NCI-H2081 (cell line): Measurements from ENCODE around the gene OTOP3.

Experiments
- DNase-seq, 2 experiments: peaks; one replicate each; lab custom pipeline; 2025; lab: John Stamatoyannopoulos, UW

OTOP3 gene

DNA sequence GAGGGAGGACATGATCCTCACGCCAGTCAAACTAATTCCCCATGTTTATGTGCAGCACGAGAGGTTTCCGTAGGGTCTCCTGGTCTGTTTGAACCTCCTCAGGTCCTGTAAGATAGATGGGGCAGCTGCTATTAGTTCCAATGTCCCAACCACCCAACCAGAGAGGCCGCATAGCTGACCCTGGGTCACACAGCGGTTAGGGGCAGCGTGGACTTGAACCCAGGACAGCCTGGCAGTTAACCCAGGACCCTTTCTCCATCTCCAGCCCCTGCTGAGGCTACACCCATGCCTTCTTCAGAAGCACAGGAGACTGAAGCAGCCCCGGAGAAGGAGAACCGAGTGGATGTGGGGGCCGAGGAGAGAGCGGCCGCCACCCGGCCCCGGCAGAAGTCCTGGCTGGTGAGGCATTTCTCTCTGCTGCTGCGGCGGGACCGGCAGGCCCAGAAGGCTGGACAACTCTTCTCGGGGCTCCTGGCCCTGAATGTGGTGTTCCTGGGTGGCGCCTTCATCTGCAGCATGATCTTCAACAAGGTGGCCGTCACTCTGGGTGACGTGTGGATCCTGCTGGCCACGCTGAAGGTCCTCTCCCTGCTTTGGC, 5.5 kb downstream of the OTOP3 start:
- no peak for DNase-seq

DNA sequence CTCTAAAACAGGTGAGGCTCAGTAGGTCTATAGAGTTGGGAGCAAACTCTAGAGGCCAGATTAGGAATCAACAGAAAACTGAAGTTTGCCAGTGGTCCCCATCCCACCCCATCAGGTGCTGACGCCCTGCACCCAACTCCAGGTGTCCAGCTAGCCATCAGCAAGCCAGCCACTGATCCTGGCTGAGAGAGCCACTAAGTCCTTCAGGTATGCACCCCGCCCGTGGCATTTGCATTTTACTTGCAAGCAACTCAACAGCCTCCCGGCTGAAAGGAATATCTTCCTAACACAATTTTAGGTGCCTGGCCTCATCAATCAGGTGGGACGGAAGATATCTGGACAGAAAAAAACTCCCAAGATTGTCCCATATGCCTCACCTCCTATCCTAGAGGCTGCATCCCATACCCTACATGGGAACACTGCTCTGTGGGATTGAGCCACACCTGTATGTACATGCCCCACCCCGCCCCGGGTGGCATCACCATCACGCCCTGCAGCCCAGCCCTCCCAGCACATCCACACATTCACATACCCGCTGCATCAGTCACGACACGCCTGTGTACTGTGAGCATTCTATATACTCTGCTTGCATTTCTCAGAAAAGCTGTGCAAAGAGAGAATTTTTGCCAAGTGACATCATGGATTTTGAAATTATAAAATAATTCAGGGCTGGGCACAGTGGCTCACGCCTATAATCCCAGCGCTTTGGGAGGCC, 8.3 kb downstream of the OTOP3 start:
- no peak for DNase-seq

DNA sequence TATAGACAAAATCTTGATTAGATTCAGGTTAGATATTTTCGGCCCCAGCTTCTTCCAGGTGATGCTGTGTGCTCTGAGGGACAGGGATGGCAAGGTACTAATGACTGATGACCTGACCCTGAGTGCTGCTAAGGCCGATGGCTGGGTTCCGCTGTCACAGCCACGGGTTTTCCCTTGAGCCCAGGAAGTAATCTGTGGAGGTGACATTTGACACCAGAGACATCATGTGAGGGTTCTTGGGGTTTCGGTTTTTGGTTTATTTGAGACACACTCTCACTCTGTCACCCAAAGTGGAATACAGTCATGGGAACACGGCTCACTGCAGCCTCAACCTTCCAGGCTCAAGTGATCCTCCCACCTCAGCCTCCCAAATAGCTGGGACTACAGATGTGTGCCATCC, 9.8 kb downstream of the OTOP3 start:
- no peak for DNase-seq

DNA sequence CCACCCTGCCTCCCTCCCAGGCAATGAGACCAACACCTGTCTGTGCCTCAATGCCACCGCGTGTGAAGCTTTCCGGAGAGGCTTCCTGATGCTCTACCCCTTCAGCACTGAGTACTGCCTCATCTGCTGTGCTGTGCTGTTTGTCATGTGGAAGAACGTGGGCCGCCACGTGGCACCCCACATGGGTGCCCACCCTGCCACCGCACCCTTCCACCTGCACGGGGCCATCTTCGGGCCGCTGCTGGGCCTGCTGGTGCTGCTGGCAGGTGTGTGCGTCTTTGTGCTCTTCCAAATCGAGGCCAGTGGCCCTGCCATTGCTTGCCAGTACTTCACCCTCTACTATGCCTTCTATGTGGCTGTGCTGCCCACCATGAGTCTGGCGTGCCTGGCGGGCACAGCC, 10.9 kb downstream of the OTOP3 start:
- no peak for DNase-seq

DNA sequence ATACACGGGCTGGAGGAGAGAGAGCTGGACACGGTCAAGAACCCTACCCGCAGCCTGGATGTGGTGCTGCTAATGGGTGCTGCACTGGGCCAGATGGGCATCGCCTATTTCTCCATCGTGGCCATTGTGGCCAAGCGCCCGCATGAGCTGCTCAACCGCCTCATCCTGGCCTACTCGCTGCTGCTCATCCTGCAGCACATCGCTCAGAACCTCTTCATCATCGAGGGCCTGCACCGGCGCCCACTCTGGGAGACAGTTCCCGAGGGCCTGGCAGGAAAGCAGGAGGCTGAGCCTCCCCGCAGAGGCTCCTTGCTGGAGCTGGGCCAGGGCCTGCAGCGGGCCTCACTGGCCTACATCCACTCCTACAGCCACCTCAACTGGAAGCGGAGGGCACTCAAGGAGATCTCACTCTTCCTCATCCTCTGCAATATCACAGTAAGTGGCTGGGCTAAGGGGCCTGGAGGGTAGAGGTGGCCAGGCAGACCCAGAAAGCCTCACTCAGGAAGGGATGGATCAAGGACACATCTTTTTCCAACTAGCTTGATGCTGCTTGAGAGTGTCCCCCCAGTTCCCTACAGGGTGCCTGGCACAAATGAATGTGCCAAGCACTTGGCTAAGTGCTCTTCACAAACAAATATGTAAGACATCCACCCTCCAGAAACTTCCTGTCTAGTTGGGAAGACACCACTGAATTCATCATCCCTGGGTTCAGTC, 11.5 kb downstream of the OTOP3 start:
- no peak for DNase-seq

DNA sequence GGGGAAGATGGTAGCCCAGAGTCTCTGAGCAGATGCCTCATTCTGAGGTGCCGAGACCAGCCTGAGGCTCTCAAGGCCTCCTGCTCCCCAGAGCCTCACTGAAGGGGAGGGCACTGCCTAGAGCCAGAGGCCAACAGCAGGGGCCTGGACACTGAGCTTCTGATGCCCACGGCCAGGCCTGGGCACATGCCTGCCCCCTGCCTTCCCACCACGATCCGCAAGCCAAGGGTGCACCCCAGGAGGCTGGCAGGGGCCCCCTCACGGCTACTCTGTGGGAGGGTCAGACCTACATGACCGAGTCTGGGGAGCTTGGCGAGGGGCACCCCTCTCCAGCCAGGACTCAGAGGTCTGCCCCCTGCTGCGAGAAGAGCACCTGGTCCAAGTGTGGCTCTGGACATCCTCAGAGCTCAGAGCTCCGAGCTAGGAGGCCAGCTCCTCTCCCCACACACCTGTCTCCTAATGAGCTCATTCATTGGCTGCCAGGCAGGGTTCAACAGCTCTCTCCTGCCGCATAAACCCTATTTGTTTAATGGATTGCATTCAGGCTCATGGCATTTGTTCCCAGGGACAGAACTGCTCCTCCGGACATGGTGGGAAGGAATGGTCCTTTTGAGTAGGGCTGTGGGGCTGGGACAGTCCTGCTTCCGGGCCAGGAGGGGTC, 13.9 kb downstream of the OTOP3 start:
- DNase-seq = no peak

DNA sequence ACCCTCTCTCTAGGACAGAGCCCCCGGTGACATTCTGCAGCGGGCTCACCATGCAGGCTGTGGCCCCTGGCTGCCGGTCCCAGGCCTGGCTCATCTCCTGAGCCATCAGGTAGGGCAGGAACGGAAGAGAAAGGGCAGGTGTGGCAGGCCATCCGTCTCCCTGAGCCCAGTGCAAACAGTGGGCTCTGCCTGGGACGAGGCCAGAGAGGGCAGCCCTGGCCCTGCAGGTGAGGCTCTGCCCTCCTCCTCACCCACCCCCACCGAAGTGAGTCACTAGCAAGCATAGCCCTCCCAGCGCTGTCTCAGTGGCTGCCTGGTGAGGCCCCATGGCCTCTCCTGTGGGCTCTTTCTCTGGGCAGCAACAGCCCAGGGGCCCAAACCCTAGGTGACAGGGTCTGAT, 14.5 kb downstream of the OTOP3 start:
- DNase-seq = no peak

DNA sequence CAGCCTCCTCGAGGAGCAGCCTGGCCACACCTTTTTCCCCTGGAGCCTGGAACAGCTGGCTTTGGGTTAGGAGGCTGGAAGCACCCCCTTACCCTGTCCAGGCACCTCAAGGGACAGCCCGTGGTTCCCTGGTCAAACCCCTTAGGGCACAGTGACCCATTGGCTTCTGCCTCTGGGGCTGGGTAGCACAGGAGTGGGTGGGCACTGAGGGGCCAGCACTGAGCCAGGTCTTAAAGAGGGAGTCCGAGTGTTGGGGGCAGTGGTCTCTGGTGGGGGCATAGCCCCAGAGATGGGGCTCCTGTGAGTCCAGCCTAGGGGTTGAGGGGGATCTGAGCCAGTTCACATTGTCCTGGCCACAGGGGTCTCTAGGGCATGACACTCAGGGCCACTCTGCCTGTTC, 15.4 kb downstream of the OTOP3 start:
- DNase-seq = no peak

DNA sequence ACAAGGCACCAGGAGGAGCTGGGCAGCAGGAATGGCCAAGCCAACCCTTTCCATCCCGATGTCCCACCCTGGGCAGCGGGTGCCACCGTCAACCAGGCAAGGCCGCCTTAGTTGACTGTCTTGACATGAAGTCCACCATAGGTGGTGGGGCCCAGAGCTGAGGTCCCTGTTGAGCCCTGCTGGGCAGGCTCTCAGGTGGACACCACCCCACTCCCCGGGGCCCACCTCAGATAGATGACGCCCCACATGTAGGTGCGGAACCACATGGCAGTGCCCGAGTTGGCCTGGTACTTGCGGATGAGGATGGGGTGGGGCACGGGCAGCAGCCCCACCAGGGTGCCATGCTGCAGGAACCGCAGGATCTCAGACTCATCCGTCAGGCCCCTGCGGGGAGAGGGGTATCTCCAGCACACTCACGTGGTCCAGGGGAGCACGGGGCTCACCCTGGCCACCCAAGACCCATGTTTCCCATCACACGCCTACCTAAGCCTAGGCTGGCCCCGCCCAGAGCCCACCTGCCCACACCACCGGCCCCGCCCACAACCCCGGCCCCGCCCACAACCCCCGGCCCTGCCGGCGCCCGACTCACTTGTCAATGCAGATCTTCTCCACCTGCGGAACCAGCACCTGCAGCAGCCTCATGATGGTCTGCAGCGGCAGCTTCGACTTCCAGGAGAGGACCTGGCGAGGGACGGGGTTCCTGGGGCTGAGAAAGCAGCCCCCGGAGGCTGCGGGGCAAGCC, 16.2 kb downstream of the OTOP3 start:
- DNase-seq = no peak

DNA sequence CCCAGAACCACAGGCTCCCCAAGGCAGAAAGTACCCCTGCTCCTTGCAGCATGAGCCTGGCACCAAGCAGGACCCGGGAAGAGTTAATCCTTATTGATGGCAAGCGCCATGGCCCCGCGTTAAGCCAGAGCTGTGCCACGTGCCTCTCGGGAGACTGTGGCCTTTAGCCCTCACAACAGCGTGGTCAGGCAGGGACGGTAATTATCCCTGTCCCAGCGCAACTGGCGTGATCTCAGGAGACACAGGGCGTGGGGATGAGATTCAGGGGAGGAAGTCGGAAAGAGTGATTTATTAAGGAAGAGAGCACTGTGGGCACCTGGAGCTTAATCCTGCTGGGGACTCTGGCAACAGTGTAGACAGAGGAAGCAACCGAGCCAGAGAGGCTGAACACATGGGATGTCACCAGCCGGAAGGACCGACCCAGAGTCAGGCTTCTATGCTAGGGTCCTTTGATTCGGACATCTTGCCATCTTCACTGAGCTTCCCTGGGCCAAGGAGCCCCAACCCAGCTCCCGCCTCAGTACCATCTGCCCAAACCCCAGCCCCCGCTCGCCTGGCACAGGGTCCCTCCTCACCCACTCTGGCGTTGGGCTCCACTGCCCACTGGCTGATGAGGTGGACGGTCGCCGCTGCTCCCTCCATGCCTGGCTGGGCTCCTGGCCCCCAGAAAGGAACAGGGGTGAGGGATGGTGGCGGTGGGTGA, 16.9 kb downstream of the OTOP3 start:
- DNase-seq = no peak

DNA sequence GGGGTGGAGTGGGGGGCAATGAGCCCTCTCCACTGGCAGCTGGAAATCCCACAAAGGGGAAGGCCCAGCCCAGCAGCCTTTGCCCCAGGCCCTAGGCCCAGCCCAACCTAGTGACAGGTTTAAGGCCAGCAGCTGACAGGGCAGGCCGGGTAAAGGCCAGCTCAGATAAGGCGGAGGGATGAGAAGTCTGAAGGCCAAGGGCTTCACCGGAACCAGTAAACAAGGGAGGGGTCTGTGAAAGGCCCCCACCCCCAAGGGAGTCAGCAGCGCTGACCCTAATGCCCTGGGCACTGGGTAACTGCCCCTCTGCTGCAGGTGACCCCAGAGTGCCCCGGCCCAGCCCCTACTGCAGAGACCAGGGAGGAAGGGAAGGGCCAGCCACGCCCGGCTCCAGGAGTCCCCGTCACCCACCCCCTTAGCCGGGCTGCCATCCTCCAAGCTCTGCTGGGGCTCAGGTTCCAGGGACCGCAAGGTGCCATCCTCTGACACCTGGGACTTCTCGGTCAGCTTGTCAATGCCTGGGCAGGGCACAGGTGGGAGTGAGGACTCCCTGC, 17.5 kb downstream of the OTOP3 start:
- DNase-seq = no peak

DNA sequence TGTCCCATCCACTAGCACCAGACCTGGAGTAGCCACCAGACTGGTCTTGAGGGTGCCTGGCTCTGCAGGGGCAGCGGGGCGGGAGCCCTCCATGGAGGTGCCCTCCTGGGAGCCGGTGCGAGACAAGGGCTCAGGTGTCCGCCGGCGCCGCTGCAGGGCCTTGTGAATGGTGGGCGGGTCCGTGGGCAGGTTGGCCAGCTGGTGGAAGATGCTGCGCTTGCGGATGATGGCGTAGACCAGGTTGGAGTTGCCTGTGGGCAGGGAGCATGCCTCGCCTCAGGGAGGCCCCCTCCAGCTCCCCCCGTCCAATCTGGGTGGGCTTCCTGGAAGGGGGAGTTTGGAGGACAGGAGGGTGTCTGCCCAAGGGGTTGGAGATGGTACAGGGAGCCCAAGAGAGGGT, 18.4 kb downstream of the OTOP3 start:
- no peak for DNase-seq

DNA sequence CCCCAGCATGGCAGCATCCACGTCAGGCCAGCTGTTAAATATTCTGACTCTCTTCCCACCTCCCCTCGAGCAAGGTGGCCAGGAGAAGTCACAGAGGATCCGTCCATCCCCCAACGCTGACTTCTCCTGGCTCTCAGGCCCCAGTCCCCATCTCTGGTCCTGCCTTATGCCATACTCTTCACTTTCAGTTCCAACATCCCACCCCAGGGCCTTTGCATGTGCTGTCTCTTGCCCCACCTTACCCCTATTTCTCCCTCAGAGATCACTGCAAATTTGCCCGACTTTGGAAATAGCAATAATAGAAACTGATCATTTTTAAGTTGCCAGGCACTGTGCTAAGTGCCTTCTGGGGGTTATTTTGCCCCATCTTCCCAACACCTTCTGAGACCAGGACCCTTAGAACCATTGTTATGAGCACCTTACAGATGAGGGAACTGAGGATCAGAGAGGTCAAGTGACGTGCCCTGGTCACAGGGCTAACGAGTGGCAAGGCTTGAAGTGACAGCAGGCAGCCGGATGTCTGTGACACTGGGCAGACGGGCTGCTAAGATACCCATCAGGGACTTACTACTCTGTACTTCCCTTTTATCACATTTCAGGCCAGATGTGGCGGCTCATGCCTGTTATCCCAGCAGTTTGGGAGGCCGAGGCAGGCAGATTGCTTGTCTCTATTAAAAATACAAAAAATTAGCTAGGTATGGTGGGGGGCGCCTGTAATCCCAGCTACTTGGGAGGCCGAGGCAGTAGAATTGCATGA, 19.1 kb downstream of the OTOP3 start:
- no peak for DNase-seq

DNA sequence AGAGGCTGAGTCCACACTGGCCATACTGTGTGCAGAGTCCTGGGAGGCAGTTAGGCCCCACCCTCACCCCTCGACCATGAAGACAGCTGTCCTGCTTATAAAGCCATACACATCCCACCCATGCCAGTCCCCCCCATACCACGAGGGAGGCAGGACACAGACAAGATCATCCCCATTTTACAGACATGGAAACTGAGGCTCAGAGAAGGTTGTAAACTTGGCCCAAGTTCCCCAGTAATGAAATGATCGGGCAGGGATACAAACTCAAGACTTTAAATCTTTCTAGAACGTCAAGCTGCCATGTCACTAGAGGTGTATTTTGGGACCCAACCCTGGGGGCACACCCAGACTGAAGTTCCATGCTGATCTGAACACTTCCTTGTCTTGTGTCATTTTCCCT, 20.4 kb downstream of the OTOP3 start:
- no peak for DNase-seq

DNA sequence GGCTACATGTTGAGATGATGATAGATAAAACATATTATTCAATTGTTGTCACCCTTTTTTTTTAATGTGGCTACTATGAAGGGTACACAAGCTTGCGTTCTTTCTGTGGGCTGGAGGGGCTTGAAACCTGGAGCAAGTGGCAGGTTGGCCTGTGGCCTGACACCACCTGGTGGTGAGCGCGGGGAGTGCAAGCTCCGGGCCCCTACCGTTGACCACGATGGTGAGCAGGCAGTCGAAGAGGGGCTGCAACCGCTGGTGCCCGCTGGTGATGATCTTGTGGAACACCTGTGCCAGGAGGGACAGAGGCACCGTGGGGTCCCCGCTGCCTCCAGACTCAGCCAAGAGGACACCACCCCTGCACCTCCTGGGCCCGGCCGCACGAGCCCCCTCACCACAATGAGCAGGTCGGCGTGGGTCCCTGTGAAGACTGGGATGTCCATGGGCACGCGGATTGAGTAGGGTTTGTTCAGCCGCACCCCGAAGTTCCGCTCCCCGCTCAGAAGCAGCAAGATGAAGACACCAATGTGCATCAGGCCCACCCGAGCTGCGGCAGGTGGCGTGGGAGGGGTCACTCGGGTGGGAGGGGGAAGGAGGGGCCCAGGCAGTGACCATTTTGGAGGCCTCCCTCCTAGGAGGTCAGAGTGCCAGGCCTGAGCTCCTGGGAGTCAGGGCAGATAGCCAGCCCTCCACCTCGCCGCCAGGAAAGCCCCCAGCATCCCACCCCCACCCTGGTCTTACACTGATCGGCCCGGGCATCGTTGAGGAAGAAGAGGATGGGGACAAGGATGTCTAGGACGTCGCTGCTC, 22.4 kb downstream of the OTOP3 start:
- peak; percentile 61 to 63 for DNase-seq

DNA sequence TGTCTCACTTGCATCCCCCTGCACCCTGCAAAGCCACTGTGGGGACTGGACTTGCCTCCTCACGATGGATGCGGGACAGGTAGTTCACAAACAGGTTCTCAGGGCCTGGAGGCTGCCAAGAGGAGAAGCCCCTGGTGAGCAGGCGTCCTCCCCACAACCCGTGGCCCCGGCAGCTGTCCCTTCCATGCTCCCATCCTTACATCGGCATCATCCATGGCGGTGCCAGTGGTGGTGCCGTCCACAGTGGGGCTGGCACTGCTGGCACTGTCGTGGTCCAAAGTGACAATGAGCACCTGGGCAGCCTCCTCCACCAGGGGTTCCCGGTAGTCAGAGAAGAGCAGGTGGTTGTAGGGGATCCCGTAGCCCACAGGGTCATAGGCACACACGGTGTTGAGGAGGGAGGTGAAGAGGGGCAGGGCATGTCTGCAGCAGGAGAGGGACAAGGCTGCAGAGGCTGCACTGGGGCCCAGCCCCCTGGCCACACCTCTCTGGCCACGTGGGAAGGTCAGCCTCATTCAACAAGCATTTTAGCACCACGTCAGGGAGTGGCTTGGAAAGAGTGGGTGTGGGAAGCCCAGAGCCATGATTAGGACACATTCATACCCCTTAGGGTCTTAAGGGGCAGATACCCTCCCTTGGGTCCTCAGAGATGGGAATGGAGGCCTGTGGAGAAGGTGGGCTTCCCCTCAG, 24.3 kb downstream of the OTOP3 start:
- DNase-seq = no peak

DNA sequence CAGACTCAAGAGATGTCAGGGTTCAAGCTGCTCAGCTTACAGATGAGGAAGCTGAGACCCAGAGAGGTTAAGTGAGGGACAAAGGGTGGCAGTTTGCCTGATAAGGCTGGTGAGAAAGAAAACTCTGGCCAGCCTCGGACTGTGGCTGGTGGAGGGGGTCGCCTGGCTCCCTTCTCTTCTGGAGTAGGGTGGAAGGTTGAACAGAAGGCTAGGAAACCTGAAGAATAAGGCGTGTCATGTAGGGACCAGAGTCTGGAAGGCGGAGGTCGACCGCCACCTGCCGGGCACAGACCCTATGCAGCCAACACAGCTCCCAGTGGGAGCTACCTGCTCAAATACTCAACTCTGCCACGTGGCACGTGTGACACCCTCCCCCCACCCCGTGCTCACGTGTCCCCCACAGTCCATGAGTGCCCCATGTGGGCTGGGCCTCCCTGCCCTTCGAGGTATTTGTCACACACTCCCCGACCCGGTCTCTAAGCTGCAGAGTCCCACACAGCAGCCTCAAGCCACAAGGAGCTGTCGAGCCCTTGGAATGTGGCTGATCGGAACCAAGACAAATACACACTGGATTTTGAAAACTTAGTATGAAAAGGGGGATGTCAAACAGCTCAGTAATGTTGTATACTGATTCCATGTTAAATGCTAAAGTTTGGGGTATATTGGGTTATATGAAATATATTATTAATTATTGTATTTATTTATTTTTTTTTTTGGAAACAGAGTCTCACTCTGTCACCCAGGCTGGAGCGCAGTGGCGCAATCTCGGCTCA, 25.1 kb downstream of the OTOP3 start:
- DNase-seq = peak in 1 of 2 experiments; percentile 19

DNA sequence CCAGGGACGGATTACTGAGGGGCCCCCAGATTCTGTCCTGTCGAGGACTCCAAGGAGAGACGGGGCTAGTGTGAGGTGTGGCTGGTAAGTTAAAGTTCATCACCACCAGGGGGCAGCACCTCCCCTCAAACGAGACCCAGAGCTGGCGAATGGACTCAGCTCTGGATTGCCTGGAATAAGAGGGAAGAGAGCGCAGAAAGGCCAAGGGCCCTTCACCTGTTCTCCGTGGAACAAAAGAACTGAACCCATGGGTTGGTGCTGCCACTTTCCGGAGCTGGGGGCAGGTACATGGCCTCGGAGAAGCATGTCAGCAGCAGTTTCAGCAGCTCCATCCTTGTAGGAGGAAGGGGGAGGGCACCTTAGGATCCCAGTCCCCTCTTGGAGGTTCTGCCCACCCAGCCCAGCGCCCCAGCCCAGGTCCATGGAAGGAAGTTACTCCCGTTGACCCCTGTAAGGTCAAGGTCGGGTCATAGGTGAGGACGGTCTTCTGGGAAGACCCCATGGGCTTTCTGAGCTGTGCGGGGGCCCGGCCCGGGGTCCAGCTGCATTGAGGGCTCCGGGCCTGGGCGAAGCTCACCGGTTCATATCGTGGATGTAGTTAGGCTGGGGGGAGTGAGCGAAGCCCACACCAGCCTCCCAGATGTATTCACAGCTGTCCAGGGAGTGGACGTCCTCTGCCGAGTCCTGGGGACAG, 26.1 kb downstream of the OTOP3 start:
- peak; percentile 85 to 93 for DNase-seq
